ENCODE data around the gene NDUFB8.
"Not testable (repeated sequence)": the region's sequence is repeated elsewhere in the genome, so short reads cannot be mapped to it uniquely, and the experiment has no call there.

The NDUFB8 gene

GRCh38 chr10:100529475-100530298 is at the start of gene NDUFB8:
TSS of gene NDUFB8 (minus strand) at chr10:100529871. CDS start at chr10:100529851, 20 bp downstream.
- peak; percentile 70 for DNase-seq (ENCODE audit: low read depth)

DNA sequence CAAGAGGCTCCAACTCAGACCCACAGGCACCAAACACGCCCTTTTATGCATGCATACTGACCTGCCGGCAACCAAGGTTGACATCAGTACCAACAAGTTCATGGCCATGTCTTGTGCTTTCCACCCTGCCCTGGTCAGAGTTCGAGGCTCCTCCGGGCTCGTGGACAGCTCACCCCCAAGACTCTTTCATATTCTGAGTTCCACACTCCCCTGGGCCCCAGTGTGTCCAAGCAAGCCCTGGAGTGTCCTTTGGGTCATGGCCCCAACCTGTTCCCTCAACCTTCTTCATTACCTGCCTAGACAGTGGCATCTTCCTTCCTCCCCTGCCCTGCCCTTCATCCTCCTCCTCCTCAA is 46.6 kb upstream of the NDUFB8 start:
- DNase-seq (ENCODE audit: low read depth): no peak

DNA sequence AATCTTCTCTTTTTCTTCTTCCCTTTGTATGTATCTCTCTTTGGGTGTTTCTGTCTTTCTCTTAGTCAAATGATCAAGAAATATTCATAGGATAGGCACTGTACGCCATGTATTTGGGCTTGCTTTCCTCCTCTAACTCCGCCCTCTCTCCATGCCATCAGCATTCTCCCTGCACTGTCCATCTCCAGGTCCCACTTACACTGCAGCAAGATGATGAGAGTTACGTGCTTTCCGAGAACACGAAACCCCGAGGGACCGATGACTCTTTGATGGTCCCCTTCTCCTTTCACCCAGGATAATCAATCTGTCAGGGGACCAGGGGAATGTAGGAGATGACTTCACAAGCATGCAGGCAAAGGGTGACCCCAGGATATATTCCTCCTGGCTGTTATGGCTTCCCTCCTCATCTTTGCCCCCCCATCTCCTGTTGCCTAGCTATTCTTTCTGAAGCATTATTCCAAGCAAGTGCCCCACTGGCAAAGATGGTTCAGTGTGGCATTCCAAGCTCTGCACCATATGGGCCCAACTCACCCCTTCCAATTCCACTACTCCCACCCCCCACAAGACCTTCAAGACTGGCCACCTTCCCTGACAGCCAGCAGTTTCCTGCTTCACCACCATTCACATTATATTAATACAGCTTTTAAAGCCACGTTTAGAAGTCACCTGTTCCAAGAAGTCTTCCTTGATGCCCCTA is 46.1 kb upstream of the NDUFB8 start:
- no peak for DNase-seq (ENCODE audit: low read depth)

DNA sequence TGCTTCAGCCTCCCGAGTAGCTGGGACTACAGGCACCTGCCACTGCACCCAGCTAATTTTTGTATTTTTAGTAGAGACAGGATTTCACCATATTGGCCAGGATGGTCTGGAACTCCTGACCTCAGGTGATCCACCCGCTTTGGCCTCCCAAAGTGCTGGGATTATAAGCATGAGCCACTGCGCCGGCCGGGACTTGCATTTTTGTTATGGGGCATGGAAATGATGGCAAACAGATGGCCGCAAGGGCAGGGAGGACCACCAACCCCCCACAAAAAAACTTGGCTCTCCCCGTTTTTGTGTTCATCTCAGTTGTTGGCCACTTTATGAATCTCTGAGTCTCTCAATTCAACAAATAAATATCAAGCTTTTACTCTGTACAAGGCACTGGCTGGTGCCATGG is 45.5 kb upstream of the NDUFB8 start:
- DNase-seq (ENCODE audit: low read depth): not testable (repeated sequence)

DNA sequence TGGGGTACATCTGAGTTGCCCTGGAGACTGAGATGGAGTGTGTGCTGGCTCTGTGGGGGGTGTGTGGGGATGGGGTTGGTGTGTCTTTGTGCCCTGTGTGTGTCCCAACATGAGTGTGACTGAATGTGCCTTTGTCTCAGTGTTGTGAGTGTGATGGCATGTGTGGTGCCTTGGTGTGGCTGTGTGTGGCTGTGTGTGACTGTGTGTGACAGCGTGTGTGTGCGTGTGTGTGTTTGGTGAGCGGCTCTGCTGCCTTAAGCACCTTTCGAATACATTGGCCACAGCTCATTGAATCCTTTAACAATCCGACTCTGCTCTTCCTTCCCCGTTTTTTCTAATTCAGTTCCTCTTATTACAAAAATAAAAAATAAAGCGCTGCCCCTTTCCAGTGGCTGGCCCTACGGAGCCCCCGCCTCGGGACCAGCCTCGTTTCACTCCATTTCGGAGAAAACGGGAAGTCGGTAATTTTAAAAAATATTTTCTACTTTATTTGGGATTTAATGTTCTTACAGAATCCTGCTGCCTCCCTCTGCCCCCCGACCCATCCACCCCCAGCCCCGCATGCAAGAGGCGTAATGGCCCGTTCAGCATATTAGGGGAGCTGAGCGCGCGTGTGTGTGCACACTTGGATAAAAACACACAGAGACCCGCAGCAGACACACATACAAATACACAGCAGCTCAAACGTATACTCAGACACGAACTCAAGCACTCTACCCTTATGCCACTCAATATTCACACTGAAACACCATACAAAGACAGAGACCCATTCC is 41.6 kb upstream of the NDUFB8 start:
- DNase-seq (ENCODE audit: low read depth): no peak

DNA sequence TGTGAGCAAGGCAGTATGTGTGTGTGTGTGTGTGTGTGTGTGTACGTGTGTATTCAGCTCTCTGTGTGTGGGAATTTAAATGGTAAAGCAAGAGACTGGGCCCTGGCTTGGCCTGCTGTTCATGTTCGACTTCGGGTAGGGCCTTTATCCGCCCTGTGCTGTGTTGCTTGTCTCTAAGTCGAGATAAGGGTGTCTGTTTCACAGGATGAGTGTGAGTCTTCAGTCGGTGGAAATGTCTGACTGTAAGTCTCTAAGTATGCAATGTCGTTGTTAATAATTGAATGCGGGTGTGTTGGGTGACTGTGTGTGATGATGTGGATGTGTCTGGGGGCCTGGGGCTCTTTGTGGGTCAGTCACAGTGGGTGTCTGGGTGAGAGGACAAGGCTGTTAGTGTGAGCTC is 40.8 kb upstream of the NDUFB8 start:
- no peak for DNase-seq (ENCODE audit: low read depth)

DNA sequence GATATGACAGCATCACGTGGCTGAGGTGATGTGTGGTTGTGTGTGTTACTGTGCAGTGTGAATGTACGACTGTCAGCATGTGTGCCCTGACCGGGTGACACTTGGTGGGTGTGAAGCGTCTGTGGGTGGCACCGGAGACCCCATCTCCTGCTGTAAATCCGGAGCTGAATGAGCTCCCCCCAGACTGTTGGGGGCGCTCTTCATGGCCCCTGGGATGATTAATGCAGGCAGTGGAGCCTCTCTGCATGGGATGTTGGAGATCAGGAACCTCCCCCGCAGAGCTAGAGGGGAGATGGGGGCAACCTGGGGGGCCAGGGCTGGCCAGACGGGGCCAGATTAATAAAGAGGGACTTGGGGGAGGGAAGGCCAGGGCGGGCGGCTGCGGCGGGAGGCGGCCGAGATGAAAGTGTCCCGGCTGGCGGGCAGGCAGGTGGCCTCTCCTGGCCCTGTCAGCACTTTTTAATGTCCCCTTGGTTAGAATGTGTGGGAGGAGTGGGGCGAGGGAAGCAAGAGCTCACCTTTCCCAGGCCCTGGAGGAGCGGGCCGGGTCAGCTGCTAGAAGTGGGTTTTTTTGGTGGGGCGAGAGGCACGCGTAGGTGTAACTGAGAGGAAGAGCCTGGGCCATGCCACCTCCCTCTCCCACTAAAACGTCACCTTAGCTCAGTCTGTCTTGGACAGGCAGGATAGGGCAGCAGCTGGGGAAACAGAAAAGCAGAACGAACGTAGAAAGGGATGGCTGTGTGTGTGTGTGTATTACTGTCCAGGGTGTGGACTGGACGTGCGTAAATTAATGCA is 40.2 kb upstream of the NDUFB8 start:
- DNase-seq (ENCODE audit: low read depth): no peak

DNA sequence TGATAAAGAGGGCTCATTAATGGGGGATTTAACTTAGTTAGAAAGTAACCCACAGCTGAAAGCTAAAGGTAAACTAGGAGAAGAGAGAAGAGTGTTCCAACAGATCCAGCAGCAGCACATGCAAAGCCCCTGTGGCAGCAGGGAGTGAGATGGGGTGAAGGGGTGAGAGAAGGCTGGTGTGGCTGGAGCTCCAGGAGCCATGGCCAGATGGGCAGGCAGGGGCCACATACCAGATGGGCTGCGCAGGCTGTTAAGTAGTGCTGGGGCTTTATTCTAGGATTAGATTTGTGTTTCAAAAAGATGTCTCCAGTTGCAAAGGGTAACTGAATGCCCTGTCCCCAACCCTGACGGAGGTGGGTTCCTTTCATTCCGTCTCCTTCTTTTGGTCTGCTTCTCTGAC is 39.2 kb upstream of the NDUFB8 start:
- DNase-seq (ENCODE audit: low read depth): no peak

GRCh38 chr10:100567826-100568225 is 38.2 kb upstream of the NDUFB8 start:
- DNase-seq (ENCODE audit: low read depth): no peak

- no peak for DNase-seq (ENCODE audit: low read depth)
These were observed 37.6 kb upstream of the NDUFB8 start for GRCh38 chr10:100567249-100567648.

DNA sequence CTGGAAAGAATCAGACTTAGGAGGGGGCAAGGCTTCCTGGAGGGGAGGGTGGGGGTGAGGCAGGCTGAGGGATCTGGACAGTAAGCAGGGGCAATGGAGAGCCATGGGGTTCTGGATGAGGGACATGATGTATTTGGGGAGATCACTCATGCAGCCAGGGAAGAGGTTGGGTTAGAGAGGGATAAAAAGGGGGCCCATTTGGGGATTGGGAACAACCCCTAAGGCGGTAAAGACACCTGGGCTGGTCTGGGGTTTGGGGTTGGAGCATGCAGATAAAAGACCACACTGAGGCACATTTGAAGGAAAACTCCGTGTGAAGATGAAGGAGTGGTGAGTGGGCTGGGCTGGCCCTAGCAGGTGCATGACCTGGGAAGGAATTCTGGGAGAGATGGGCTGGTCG is 36.9 kb upstream of the NDUFB8 start:
- no peak for DNase-seq (ENCODE audit: low read depth)

GRCh38 chr10:100565206-100565985 is 35.7 kb upstream of the NDUFB8 start:
- no peak for DNase-seq (ENCODE audit: low read depth)

DNA sequence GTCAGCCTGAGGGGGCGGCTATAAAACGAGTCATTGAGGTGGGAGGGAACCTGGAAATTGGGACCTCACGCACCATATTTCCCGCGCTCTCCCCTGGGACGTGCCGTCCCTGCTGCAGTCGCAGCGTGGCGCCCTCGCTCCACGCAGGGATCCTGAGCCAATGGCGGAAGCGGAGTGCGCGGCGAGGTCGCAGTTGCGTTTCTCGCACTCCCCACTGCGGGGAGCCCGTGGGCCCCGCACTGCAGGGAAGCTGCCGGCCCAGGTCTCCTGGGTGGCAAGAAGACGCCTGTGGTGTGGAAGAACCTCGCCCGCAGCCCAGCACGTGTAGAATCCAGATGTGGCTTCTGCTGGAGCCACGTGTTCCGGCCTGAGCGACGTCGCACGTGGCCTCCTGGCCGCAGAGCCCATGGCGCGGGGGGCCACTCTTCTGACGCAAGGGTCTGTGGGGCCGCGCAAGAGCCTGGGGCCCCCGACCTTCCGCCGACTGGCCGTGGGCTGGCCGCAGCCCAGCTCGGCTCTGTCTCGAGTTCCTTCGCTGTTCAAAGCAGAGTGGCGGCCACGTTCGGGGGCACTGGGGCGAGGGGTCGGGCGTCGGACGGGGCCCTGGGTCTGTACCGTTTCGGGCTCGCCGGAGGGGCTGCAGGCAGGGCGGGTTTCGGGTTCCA is 32.5 kb upstream of the NDUFB8 start:
- peak; percentile 43 for DNase-seq (ENCODE audit: low read depth)

- DNase-seq (ENCODE audit: low read depth): no peak
These were observed 31.3 kb upstream of the NDUFB8 start for GRCh38 chr10:100561005-100561404.

GRCh38 chr10:100560248-100560647 is 30.6 kb upstream of the NDUFB8 start:
- DNase-seq (ENCODE audit: low read depth): no peak

DNA sequence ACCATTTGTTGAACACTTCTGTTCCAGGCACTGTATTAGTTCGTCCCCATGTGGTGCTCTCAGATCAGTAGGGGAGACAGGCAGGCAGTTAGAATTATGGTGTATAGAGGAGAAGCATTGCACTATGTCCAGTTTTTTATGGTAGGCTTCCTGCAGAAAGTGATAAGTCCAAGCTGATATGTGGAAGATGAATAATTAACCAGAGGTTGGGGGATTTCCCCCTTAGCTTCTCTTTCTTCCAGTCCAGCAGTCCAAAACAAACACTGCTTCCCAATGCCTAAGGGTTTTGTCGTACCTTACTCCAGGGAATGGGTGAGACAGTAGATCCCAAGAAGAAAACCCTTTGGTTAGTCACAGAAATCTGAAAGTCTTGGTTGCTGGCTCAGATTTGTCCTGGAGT is 25.2 kb upstream of the NDUFB8 start:
- no peak for DNase-seq (ENCODE audit: low read depth)

- no peak for DNase-seq (ENCODE audit: low read depth)
These were observed 24.3 kb upstream of the NDUFB8 start for GRCh38 chr10:100553929-100554328.

DNA sequence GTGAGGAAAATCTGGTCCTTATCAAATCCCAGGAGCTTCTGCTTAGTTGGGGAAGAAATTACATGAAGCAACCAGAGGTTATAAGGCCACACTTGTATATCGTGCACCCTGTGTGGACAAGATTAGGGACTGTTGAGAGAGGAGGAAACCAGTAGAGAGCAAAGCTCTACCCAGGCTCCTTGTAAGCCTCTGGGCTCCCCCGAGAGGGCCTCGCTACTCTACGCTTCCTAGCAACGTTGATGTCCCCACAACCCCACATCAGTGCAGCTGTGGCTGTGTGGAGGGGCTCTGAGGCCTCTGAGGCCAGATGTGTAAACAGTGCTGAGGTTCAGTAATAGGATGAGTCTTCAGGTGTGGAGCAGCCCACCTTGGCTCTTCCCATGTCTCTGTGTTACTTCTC is 22.1 kb upstream of the NDUFB8 start:
- no peak for DNase-seq (ENCODE audit: low read depth)

- DNase-seq (ENCODE audit: low read depth): no peak
These were observed 21.5 kb upstream of the NDUFB8 start for GRCh38 chr10:100551196-100551595.

DNA sequence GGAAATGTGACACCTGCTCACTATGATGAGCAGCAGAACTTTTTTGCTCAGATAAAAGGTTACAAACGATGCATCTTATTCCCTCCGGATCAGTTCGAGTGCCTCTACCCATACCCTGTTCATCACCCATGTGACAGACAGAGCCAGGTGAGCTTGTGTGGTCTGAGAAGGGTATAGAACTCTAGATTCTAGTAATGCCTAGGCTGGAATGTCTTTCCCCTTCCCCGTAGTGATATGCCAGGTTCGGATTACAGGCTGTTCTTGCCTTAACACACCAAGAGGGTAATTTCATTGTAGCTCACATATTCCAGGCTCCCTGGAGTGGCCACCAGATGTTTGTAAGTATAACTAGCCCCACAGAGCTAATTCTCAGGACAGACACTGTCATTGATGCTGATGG is 15.3 kb upstream of the NDUFB8 start:
- no peak for DNase-seq (ENCODE audit: low read depth)

- no peak for DNase-seq (ENCODE audit: low read depth)
These were observed 7.8 kb upstream of the NDUFB8 start for GRCh38 chr10:100537475-100537874.

All from T-helper 22 cell (primary cell).